Kidney tubule cell (primary cell): ENCODE results near the gene MAJIN.
"Not testable (repeated sequence)": the region's sequence is repeated elsewhere in the genome, so short reads cannot be mapped to it uniquely, and the experiment has no call there.

Experiments
- DNase-seq: peaks from one replicate; pipeline ENCODE4 v3.0.0-alpha.2; 2018; ENCODE audit warnings: low spot score

The MAJIN gene, protein sequence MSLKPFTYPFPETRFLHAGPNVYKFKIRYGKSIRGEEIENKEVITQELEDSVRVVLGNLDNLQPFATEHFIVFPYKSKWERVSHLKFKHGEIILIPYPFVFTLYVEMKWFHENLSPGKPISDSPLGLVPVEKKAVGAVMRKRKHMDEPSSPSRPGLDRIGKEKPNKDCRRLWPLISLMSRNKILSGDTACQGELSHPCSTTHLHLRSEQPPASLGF

DNA sequence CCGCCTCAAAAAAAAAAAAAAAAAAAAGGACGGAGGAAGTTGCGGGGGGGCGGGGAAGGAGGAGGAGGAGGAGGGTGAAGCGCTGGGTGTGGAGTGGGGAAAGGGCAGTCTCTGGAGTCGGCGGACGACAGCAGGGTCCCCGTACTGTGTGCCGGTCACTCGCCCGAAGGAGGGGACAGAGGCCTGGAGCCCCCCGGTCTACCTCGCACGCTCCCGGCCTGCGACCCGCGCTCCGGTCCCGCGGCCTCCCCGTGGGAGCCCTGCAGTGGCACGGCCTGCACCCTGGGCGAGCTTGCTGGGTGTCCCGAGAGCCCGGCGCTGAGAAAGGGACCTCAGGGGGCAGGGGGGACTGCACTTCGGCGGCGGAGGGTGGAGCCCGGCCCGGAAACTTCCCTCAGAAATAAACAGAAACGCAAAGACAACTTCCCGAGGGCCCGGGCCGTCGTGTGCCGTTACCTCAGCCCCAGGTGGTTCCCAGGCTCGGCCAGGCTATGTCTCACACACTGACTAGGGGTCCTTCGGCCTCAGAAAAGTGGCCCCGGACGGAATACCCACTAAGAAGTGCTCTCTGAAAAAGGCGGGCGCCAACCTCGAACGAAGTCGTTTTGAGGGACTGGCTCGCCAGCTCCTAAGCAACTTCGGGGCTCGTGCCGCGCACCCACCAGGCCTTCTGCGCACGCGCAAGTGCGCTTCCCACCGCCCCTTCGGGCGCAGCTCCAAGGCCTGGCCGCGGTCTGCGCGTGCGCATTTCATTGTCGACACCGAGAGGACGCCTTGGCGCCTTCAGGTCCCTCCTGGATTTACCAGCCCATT is at the start of gene MAJIN:
Gene MAJIN (minus strand): TSS at position 688 of the 813 bp plus-strand sequence. CDS start 12,703 bp downstream, outside the sequence.
- peak; percentile 89 for DNase-seq

GRCh38 chr11:65021509-65021908 is 49.6 kb upstream of the MAJIN start:
- no peak for DNase-seq

GRCh38 chr11:65021003-65021402 is 49.1 kb upstream of the MAJIN start:
- no peak for DNase-seq

DNA sequence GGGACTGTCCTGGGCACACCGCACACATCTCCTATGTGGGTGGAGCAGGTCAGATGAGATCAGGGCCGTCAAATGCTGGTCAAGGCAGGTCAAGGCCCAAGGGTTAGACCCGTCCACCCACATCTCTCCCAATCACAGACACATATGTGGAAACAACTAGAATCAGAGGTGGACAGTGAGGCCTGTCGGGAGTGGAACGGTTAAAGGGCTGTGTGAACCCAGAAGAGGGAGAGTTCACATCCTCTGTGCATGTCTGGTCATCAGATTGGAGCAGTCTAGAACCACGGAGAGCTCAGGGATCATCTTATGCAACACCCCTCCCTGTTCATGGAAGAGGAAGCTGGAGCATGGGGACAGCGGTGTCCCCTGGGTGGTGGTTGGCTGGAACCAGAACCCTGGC is 47.9 kb upstream of the MAJIN start:
- DNase-seq = no peak

- DNase-seq = no peak
Measured at GRCh38 chr11:65017937-65018336, 46.0 kb upstream of the MAJIN start.

GRCh38 chr11:65016705-65017104 is 44.8 kb upstream of the MAJIN start:
- DNase-seq = no peak

DNA sequence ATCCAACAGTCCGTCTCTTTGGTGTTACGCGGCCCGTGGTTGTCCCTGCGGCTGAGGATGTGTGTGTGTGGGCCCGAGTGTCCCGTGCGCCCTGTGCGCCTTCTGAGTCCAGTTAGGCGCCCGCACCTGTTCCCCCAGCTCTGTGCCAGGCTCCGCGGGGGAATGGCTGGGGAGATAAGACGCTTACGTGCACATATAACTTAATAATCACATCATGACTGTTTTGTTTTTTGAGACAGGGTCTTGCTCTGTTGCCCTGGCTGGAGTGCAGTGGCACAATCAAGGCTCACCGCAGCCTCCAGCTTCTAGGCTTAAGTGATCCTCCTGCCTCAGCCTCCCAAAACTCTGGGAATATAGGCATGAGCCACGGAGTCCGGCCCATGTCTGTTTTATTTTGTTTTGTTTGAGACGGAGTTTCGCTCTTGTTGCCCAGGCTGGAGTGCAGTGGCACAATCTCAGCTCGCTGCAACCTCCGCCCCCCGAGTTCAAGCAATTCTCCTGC is 42.9 kb upstream of the MAJIN start:
- no peak for DNase-seq

DNA sequence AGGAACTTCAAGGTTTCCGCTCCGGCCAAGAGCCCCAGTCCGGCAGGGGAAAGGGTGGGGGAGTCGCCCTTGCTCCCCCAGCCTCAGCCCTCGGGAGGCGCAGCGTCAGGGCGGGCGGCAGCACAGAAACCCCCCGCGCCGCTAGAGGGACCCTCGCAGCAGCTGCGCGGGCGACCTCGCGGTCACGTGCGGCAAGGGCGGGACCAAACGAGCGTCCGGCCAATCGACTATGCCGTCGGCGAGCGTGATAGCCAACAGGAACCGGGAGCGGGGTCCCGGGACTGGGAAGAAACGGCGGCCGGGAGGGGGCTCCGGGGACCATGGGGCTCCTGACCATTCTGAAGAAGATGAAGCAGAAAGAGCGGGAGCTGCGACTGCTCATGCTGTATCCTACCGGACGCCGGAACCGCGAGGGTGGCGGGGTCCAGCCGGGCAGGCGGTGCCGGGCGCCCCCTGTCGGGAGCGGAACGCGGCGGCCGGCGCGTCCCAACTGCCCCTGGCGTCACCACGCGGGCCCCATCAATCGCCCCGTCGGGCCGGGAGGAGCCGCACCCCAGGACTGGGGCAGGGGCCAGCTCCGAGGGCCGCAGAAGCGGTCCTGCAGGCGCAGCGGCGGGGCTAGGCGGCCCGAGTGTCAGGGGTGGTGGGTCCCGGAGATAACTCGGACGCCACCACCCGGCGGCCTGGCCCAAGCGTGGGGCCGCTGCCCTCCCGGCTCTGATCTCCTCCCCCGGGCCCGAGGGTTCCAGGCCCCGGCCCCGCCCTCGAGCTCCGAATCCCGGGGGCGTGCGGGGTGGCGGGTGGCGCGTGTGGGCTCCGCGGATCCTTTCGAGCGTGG is 42.2 kb upstream of the MAJIN start, which contains the start of gene ARL2:
Gene ARL2 (plus strand): TSS at position 273 of the 838 bp plus-strand sequence. CDS start 48 bp downstream, at position 321.
- DNase-seq = peak; percentile 86

DNA sequence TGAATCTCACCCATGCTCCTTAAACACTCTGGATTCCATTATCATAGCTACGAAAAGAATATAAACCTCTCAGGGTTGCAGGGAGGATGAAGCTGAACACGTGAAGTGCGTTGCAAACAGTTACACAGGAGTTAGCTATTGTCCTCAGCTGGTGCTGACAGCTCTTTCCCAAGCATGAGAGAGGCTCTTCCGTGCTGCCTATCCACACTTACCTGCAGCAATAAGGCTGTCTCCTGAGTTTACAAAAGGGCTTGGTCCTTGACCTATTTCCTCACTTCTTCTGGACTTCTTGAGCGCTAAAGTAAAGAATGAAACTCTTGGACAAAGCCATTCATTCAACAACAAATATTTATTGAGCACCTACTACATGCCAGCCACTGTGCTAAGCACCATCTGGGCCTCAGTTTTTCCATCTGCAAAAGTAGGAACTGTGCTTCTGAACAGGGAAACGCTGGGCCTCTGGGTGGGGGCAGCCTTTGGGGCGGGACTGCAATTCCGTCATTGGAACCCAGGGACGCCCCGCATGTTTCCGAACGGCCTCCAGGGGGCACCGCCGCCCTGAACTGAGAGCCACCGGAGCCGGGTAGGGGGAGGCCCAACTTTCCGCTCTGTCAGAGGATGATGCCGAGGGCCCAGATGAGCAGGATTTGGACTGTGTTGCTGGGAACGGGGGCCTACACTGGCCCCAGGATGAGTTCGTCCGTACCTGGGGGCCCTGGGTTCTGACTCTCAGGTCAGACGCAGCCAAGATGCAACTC is 41.4 kb upstream of the MAJIN start:
- peak; percentile 89 for DNase-seq

DNA sequence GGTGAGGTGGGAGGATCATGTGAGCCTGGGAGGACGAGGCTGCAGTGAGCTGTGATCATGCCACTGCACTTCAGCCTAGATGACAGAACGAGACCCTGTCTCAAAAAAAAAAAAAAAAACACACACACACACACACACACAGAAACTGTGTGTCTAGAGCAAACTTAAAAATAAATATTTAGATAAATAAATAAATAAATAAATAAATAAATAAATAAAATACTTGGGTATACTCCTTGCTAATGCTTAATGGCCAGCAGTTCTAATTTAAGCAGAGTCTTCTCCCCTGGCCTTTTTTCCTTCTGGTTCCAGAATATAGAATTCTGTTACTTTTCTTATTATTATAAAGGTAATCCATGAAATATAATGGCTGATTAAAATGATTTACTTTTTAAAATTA is 37.0 kb upstream of the MAJIN start:
- no peak for DNase-seq

DNA sequence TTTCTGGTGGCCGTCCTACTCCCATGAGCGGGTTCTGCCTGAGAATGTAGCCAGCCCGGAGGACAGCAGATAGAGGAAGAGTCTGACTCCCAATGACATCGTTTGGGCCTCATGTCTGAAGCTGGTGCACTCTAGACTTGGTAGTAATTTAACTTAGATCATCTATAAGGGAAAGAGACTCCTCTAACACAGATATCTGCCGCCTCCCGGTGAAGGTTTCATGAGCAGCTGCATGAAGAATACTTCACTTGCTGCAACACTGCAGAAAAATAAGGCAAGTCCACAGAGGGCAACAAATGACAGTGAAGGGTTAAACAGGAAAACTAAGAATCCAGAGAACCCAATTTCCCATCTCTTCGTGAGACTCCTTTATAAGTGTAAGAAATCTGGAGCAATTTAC is 36.1 kb upstream of the MAJIN start:
- DNase-seq = no peak

- not testable (repeated sequence) for DNase-seq
Measured at GRCh38 chr11:65003968-65004367, 32.1 kb upstream of the MAJIN start.

GRCh38 chr11:65003282-65003681 is 31.4 kb upstream of the MAJIN start:
- peak; percentile 18 for DNase-seq

GRCh38 chr11:65002706-65003105 is 30.8 kb upstream of the MAJIN start:
- DNase-seq = no peak

- DNase-seq = no peak
Measured at GRCh38 chr11:64999478-64999877, 27.6 kb upstream of the MAJIN start.

DNA sequence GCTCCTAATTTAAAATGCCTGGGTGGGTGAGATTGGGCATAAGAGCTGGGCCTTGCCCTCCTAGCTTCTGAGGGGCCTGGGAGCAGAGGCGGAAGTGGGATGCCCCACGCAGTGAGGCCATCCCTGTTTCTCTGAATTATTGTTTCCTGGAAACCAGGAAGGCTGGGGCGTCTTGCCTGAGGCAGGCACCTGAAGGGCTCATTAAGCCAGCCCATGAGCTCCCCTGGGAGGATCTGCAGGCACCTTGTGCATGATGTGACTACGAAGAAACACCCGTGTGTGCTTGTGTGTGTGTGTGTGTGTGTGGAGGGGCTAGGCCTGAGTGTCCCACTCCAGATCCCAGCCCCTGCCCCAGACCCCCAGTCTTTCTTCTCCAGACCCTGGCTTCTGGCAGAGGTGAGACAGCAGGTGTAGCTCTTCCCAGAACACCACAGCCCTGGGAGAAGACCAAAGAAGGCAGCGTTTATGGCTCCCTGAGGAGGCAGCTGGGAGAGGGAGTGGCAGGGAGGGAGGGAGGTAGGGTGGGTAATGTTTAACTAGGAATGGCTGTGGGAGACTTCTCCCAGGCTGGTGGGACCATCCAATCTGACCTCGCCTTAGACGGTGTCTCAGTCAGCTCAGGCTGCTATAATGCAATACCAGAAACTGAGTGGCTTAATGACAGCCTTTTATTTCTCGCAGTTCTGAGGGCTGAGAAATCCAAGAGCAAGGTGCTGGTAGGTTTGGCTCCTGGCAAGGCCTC is 27.0 kb upstream of the MAJIN start:
- DNase-seq = peak; percentile 70

DNA sequence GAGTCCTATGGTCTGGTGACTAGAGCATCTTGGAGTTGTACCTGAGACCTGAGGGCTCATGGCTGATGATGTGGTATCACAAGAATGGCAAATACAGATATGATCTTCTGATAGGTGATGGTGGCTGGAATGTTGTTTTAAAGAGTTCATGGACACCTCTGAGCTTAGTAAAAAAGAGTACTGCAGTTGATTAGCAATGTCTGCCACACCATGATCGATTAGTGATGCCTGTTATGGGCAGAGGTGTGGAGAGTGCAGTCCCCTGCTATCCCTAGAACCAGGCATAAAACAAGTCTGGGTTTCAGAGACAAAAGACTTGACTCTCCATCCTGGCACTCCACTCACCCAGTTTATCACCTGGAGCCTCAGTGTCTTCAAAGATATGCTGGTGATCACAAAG is 26.2 kb upstream of the MAJIN start:
- peak; percentile 42 for DNase-seq

- DNase-seq = peak; percentile 82
Measured at GRCh38 chr11:64996710-64997380, 24.9 kb upstream of the MAJIN start, which contains the start of gene BATF2. BATF2 (minus strand) TSS chr11:64996971; CDS start chr11:64996914, 57 bp downstream.

- no peak for DNase-seq
Measured at GRCh38 chr11:64996327-64996709, 24.4 kb upstream of the MAJIN start.

DNA sequence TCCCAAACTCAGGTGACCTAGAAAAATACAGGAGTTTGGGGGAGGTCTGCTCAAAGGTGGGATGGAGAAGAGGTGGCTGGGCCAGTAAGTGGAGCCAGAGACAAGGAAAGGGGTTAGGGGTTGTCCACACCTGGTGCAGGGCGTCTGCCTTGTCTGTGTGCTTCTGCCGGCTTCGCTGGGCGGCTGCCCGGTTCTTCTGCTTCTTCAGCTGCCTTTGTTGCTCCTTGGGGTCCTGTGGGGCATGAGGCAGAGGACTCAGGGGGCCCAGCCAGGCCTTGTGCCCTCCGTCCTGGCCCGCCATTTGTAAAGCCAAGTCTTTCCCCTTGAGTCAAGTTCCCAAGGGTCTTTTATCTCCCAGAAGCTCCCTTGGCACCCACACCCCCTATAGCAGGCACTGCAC is 22.4 kb upstream of the MAJIN start:
- DNase-seq = no peak
